ENCODE measurements around the gene HEXIM1.

Gene HEXIM1, protein sequence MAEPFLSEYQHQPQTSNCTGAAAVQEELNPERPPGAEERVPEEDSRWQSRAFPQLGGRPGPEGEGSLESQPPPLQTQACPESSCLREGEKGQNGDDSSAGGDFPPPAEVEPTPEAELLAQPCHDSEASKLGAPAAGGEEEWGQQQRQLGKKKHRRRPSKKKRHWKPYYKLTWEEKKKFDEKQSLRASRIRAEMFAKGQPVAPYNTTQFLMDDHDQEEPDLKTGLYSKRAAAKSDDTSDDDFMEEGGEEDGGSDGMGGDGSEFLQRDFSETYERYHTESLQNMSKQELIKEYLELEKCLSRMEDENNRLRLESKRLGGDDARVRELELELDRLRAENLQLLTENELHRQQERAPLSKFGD

GRCh38 chr17:45148183-45149036 is at the start of gene HEXIM1:
HEXIM1 (plus strand) TSS chr17:45148475; CDS start chr17:45149191, 716 bp downstream.
- DNase-seq = peak; percentile 99 to 100

DNA sequence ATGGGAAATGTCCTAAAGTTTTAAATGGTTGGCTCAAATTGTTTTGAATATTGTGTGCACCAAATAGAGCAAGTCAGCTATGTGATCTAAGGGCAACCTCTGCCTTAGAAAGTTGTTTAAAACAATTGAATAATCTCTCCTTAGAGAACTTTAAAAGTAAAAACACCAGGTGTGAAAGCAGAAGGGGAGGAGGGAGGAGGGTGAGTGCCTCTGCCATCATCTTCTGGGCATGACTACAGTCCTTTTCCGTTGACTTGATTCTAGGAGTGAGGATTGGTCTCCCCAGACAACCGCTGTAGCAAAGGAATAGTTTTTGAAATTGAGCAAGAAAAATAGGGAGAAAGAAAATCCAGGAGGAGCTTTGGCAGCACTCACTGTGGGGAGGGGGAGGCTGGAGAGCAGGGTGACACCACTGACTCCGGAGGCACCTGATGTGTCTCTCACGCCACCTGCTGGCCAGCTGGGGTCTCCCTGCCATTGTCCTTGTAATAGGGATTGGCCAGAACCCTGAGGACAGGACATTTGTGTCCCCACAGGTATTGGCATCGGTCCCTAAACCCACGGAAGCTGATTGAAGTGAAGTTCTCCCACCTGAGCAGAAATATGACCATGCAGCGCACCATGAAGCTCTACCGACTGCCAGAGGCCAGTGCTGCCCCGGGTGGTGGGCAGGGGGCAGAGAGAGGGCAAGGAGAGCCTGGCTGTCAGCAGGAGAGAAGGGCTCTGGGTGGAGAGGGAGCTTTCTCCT is 49.2 kb upstream of the HEXIM1 start:
- peak; percentile 72 to 74 for DNase-seq

GRCh38 chr17:45101546-45101882 is 46.8 kb upstream of the HEXIM1 start:
- no peak for DNase-seq

GRCh38 chr17:45101883-45102811 is 46.1 kb upstream of the HEXIM1 start:
- DNase-seq = no peak

GRCh38 chr17:45102856-45103255 is 45.4 kb upstream of the HEXIM1 start:
- no peak for DNase-seq

- DNase-seq = no peak
Measured at GRCh38 chr17:45103269-45103795, 44.9 kb upstream of the HEXIM1 start.

DNA sequence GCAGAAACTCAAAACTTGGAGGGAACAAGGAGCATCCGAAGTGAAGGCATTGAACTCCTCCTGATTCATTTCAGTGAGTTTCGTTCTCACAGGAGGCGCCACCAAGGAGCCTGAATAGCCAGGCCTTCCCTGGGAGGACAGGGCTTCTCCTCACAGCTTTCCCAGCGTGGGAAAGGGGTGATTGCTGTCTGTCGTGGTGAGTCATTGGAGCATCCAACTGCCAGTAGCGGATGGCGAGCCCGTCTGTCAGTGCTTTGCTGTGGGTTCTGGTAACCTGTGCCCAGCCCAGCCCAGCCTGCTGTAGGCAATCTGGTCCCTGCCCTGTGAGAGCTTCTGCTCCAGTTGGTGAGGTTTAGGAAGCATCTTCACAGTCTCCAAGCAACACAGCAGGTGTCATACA is 44.2 kb upstream of the HEXIM1 start:
- no peak for DNase-seq

DNA sequence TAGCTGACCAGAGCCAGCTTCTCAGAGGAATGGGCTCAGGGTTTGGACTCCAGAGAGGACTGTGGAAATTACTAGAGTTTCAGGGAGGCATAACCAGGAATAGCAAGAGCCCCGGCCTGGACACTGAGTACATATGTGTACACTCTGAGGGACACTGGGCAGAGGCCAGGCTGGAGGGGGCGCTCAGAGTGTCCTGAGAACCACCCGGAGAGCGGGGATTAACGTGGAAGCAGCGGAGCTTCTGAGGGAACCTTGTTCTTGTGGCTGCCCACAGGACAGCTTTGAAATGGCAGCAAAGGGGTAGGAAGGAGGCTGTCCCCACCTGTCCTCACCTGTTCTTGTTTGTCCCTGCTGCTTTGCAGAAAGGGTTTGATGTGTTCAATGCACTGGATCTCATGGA is 43.8 kb upstream of the HEXIM1 start:
- DNase-seq = no peak

- DNase-seq = no peak
Measured at GRCh38 chr17:45104907-45105624, 43.2 kb upstream of the HEXIM1 start.

GRCh38 chr17:45106096-45106495 is 42.2 kb upstream of the HEXIM1 start:
- DNase-seq = no peak

- DNase-seq = no peak
Measured at GRCh38 chr17:45106582-45106981, 41.7 kb upstream of the HEXIM1 start.

DNA sequence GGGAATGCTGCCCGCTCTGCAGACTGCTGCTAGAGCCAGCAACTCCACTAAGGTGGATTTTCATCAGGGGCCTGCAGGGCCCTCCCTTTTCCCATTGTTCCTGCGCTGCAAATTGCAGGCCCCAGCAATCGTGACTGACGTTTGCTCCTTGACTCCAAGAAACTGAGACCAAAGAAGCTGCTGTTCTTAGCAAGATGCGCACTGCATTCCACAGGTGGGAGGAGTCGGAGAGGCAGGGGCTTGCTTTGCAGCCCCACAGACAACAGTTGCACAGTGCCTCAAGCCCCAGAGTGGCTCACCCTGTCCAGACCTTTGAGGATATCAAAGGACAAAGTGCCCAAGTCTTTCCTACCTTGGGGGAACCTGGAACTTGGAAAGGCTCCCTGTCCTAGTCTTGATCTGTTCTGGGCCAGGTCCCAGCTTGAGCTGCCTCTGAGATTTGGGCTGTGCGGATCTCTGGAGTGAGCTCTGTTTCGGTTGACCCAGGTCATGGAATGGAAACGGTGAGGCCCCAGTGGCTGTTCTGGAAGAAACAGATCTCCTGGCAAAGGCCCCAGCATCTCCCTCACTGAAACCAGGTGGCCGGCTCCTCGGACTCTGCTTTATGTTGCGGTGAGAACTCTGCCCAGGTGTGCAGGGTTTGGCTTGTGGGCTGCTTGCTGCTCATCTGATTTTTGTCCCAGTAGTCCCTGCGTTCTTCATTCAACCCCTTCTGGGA is 40.8 kb upstream of the HEXIM1 start:
- no peak for DNase-seq

DNA sequence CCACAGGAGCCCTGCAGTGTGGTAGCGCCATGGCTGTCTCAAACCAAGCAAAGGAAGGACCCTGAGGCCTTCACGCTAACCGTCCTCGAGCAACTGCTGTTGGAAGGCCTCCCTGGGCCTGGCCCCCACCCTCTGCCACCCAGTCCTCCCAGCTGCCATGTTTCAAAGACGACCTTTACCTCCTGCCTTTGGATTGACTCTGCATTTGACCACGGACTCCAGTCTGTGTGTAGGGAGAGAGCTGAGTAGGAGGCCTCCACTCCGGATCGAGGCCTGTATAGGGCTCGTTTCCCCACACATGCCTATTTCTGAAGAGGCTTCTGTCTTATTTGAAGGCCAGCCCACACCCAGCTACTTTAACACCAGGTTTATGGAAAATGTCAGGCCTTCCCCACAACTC is 40.2 kb upstream of the HEXIM1 start:
- no peak for DNase-seq

DNA sequence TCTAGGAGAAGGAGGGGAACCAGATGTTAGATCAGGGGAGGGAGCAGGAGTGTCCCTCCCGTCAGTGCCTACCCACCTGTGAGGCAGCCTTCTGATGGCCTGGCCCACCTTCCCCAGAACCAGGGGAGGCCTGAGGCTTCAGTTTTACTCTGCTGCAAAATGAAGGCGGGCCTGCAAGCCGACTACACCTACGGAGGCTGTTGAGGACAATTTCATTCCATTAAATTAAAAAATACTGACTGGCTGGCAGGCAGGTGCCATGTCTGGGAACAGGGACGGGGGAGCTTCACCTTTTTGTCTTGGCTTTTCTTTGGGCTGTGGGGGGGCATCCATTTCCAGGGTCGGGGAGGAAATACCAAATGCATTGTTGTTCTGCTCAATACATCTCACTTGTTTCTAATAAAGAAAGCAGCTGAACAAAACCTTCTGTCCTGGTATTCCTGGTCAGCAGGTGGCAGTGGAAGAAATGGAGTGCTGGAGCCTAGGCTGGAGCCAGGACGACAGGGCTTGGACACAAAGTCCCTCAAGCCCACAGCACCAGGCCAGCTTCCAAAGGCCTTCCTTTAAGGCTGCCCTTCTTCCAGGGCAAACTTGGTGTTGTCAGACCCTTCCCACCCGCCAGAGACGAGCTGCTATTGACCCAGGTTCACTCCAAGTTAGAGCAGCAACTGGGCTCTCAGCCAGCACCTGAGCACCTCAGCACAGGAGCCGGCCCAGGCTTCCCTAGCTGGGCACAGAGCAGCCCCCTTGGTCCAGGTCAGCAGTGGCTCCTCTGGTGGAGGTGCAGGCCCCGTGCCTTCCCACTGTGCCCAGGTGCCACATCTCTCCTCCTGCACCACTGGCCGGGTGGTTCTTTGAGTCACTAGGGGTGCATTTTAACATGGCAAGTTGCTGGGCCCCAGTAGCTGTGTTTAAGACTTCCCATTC is 39.4 kb upstream of the HEXIM1 start:
- DNase-seq = no peak

- no peak for DNase-seq
Measured at GRCh38 chr17:45110676-45111611, 37.3 kb upstream of the HEXIM1 start.

GRCh38 chr17:45111850-45112249 is 36.4 kb upstream of the HEXIM1 start:
- DNase-seq = no peak

DNA sequence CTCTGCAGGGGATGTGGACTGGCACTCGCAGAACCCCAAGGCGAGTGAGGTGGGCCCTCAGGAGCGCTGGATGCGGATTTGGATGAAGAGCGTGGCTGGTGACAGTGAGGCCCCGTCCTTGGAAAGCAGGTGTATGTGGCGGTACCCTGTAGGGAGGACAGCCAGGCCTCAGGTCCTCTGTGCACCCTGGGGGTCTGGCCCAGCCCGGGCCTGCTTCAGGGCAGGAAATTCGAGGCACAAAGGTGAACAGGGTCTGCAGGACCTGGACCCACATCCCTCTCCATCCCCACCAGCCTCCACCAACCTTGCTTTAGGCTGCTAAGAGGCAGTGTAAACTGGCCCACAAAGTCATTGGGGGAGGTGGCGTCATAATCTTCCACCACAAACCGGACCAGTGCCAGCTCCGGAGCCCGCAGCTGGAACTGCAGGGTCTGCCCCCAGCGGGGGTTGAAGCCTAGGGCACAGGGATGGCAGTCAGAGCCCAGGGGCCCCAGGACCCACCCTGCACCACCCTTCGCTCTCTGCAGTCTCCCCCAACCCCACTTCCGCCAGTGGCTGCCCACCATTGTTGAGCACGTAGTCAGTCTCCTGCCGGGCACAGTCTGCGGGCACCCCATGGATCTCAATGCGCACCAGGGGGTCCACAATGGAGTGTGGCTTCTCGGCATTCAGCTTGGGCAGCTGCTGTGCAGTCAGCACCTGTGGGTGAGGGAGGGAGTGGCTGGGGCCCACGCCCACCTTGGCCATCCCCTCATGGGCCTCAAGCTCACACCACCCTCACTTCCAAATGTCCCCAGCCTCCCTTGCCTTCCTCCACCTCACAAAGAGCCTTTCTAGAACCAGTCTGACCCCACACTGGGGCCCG is 35.5 kb upstream of the HEXIM1 start:
- DNase-seq = no peak

DNA sequence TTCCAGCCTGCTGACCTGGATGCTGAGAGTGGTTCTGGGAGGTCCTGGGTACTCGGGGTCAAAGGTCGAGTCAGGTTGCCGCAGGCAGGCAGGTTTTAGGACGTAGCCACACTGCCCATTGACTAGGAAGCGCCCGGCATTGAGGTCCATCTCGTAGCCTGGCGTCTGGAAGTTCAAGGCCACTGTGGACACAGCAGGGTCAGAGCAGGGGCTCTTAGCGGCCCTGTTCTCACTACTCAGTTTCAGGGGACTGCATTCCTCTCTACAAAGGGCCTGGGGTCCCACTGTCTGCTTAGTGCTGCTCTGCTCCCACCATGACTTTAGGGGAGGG is 34.9 kb upstream of the HEXIM1 start:
- no peak for DNase-seq
